ENCODE results near the gene PIP4P1.
A peak's percentile ranks its signal among the peaks of the same experiment; 100 is the strongest.

PIP4P1 gene

DNA sequence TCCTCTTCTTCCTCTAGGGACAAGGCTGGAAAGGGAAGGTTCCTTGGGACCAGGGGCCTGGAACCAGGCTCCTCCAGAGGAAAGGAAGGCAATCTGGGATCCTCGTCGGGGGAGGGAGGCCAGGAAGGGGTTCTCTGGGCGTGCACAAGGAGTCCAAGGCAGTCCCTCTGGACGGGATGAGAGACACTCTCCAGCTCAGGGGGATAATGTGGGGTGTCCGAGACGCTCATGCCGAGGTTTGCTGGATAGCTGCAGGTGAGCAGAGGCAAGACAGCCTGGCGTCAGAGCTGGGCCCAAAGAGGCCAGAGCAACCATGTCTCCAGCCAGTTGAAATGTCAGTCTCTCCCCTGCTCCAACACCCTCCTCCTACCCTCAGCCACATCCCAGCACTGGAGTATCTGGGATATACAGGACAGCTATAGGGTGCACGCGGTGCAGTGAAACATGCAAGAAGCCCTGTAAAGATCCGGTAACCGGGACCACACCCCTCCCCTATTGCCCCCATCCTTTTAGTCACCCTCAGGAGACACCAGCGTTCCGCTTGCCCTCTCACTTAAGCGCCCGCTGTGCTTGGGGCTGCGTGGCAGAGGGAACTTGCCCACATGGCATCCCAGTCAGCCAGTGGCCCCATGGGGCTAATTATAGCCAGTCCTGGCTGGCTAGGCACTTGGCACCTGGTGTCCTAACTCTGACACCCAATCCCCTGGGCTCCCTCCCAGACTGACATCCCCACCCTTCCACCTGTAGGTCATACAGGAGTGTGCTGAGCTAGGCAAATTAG, 25.5 kb downstream of the PIP4P1 start, which contains the start of gene KLHL33:
Gene KLHL33 (minus strand): TSS at position 585 of the 781 bp plus-strand sequence. CDS start 355 bp downstream, at position 230.
- DNase-seq (ENCODE audit: low read depth) = no peak

GRCh38 chr14:20434701-20435581, 26.3 kb downstream of the PIP4P1 start:
- DNase-seq (ENCODE audit: low read depth) = no peak

DNA sequence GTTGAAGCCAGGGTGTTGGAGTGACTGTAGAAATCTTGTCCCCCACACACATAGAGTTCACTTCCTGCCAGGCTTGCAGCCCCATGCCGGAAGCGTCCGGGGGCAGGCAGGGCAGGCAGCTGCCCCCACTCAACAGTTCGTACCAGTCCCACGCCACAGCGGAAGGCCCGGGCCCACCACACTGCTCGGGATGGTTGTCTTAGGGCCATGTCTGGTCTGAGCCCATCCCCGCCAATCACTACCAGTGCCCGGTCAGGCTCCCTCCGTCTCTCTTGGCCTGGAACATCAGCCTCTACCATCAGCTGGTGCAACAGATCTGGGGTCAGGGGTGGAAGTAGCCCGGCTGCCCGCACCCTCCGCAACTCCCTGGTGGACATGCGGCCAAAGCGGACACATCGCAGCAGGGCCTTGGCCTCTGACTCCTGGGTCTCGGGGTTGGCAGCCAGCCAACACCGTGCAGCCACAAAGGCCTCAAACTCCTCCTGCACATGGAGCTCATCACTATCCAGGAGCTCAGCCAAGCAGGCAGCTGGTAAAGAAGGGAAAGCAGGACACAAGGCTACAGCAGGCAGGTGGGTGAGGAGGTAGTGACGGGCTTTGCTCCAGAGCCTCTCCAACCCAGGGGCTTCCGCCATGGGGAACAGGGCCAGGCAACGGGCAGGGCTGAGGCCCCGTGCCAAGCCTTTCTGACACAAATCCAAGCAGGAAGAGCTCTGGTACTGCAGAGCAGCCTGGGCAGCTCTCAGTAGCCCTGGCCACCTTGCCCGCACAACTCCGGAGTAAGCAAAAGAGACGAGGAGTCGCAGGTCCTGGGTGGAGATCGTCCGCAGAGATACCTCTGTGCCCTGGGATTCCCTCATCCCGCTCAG, 31.2 kb downstream of the PIP4P1 start:
- no peak for DNase-seq (ENCODE audit: low read depth)

GRCh38 chr14:20428802-20429201, 32.4 kb downstream of the PIP4P1 start:
- DNase-seq (ENCODE audit: low read depth) = no peak

DNA sequence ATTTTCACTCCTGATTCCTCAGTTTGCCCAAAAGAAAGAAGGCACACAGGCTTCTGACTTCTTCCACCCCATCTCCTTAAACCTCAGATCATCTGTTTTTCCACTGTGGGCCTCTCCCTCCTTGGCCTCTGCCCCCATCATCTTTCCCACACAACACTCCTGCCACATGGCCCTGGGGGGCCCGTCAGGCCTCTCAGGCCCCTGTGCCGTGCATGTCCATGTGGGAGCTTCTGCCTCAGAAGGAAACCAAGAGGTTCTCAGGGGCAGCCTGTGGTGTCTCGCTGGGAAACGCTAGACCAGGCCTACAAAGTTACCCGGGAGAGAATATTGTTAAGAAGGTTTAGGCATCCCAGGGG, 33.2 kb downstream of the PIP4P1 start:
- DNase-seq (ENCODE audit: low read depth) = no peak

- DNase-seq (ENCODE audit: low read depth) = no peak
Measured at GRCh38 chr14:20427231-20428009, 33.8 kb downstream of the PIP4P1 start.

DNA sequence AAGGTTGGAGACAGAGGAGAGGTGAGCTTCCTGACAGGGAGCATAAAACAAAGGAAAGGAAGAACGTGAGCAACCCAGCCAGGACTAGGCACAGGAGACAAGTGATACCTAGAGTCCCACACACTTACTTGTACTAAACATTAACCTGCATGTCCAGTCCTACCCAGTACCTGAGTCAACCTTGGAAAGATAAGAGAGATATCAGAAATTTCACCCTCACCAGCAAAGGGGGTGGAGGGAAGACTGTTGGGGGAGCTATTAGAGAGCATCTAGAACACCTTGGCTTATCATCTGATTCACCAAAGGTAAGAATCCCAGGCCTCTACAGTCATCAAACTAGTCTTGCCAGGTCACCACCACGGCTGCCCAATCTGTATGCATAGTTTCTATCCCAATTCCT, 36.4 kb downstream of the PIP4P1 start:
- no peak for DNase-seq (ENCODE audit: low read depth)

DNA sequence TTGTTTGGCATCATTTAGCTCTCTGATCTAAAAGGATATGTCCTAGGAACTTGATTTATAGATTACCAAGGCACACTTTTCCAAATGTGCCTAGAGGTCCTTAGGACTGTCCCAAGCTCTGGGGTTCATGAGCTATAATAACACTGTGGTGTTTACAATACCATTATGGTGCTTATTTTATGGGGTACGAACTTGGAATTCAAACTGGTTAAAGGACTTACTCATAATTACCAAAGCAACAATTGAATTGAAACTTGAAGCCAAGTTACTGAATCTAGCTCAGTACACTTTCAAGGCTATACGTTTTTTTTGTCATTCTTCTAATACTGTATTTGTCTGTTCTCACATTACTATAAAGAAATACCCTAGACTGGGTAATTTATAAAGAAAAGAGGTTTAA, 38.3 kb downstream of the PIP4P1 start:
- DNase-seq (ENCODE audit: low read depth) = no peak

DNA sequence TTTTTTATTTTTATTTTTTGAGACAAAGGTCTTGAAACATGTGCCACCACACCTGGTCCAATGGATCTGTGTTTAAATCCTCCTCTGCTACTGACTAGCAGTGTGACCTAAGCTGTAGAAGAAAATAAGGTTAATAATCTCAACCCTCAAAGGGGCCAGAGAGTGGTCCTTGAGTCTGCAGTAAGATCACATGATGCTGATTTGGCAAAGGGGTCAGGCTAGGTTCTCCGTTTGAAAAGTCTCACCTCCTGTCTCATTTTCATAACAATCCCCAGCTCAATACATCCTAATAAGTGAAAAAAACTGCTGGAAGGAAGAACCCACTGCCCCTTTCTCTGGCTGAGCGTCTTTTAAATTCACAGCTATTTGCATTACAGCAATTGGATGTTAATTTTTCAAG, 40.0 kb downstream of the PIP4P1 start:
- no peak for DNase-seq (ENCODE audit: low read depth)

DNA sequence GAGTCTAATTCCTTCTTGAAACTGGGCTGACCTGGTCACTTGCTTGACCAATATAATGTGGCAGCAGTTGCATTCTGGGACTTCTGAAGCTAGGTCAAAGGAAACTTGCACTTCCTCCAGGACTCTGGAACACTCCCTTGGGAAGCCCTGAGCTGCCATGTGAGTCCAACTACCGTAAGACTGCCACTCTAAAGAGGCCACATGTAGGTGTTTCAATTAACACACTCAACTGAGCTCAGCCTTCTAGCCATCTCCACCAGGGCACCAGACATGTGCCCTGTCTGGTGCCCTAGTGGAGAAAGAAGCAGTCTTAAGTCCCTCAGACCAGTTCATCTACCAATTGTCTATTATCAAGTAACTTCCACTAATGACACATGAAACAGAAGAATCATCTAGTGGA, 41.8 kb downstream of the PIP4P1 start:
- DNase-seq (ENCODE audit: low read depth) = no peak

DNA sequence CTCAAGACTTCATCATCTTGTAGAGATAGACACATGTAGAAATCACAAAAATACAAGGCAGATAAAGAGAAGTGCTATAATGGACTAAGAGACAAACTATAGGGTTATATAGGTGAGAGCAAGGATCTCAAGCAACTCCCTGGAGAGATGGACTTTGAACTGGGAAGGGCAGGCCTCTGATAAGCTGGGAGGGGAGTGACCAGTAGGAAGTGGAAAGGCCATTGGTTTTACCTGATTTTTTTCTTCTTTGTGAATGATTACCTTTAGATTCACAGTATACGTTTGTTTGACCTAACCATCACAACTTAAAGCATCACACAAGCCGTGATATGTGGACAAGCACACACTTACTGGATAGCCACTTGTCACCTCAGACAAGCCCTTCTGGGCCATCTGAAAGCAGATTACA, 42.7 kb downstream of the PIP4P1 start:
- no peak for DNase-seq (ENCODE audit: low read depth)

DNA sequence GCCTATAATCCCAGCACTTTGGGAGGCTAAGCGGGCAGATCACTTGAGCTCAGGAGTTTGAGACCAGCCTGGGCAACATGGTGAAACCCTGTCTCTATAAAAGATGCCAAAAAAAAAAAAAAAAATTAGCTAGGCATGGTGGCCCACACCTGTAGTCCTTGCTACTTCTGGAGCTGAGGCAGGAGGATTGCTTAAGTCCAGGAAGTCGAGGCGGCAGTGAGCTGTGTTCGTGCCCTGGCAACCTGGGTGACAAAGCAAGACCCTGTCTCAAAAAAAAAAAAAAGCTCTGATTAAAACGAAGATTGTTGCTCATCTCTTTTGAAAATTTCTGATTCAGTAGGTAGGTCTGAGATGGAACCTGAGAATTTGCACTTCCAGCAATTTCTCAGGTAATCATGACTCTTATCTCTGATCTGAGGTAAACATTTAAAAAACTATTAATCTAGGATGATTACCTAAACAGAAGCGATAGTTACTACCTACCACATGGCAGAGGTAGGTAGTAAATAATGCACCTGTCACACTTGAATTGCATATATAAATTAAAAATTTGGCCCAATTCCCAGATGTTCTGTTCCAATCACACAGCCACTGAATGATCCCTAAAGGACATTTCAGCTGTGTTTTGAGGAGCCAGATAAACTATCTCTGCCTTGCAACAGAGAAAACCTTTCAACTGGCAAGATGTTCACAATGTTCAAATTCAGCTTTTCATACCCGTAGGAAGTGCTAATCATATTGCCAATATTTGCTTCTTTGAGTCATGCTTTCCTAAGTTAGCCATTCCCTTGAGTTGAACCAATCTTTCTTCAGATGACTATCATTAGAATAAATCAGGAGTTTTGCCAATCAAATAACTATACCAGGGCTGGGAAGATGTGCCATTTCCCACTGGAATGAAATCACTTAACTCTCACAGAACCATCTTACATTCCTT, 43.7 kb downstream of the PIP4P1 start:
- no peak for DNase-seq (ENCODE audit: low read depth)

GRCh38 chr14:20416223-20416622, 45.0 kb downstream of the PIP4P1 start:
- no peak for DNase-seq (ENCODE audit: low read depth)

GRCh38 chr14:20415782-20416206, 45.4 kb downstream of the PIP4P1 start:
- no peak for DNase-seq (ENCODE audit: low read depth)

DNA sequence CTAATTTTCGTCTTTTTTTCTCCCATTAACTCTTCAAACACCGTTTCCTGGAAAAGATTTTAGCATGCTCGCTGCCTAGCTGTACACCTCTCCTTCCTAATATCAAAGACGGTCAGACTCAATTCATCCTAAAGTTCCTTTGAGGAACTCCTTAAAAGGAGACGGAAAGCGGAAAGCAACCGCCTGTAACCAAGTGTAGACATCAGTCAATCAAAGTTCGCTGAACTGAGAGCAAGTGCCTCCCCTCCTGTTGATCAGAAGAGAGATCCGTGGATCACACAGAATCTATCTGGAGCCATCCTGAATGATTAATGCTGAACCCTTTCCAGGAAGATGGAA, 47.5 kb downstream of the PIP4P1 start:
- DNase-seq (ENCODE audit: low read depth) = no peak

DNA sequence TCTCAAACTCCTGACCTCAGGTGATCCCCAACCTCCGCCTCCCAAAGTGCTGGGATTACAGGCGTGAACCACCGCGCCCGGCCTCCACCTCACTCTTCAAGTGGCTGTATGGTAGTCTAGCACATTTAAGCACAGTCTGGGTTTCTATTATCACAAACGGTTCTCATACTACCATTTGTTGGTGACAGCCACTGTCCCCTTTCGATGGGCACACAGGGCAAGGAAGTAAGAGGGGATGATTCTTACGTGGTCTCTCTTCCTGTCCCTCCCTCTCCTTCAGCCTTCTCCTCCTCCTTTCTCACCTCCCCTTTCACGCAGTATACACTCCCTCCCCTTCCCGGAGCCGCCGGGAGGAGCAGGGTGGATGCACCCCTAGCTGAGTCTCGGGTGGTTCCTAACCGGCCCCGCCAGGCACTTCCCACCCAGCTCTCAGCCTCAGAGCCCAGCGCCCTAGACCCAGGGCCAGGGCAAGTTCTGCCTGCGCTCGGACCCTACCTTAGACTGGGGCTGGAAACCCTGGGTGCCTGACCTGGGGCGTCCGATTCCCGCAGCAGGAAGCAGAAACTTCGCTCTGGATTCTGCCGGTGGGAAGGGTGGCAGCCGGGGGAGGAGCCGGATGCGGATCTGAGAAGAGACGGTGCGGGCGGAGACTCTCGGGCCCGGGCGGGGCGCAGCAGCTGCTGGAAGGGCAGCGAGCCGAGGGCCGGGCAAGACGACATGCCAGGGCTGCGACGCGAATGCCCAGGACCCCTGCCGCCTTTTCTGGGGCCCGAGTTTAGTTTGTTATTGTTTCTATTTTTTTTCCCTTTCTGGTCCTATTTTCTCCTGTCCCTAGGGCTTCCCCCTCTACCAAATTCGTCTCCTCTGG, 48.1 kb downstream of the PIP4P1 start, which contains the start of gene TEP1:
Gene TEP1 (minus strand): TSS at position 626 of the 868 bp plus-strand sequence. CDS start 5,062 bp downstream, outside the sequence.
- peak; percentile 64 for DNase-seq (ENCODE audit: low read depth)

DNA sequence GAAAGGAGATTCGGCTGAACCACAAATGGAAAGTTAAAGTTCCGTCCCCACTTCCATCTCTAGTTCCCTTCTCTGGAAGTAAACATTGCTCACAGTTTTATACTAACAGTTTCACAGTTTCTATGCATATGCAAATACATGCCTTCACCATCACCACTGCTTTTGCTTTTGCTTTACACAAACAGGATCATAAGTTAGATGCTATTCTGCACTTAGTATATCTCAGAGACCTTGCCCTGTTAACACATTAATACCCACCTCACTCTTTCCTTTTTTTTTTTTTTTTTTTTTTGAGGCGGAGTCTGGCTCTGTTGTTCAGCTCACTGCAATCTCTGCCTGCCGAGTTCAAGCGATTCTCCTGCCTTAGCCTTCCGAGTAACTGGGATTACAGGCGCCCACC, 48.8 kb downstream of the PIP4P1 start:
- no peak for DNase-seq (ENCODE audit: low read depth)

DNA sequence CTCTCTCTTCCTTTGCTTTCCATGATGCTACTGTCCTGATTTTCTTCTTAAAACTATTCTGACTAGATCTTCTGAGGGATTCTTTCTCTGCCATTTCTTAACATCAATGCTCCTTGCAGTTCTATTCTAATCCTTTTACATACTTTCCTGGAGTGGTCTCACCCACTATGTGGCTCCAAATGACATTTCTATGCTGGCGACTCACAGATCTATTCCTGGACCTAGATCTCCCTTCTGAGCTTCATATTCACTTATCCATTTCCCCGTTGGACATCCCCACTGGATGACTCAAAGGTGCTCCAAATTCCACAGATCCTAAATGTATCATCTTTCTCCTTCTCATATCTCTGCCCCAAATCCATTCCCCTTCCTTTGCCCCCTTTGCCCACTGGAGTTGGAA, 52.0 kb downstream of the PIP4P1 start:
- DNase-seq (ENCODE audit: low read depth) = no peak

All from stimulated activated CD8-positive, alpha-beta memory T cell treated with anti-CD3 and anti-CD28 coated beads, Interleukin-7, amount 100 ng/mL, for 24 hours (primary cell).